A673 (cell line): Measurements from ENCODE around the gene NFATC2. TPM values are rescaled to one million over a fixed set of nuclear protein-coding genes. Genes with fewer than 3 reads are reported as not detected.

Experiments used
- BruUV-seq: library from RNA; stranded (reverse); fragments of 400-500 nt; replicated peaks from 2 replicates; lab custom pipeline; 2021; lab: Mats Ljungman, UMichigan
- CTCF ChIA-PET: fragments of 300-600 bp; sonication (Branson Sonifier 250); formaldehyde crosslinking; loops from one replicate; lab custom pipeline; 2022; ENCODE audit warnings: antibody characterized with exemption; lab: Charles Lee
- POLR2A ChIA-PET: fragments of 300-600 bp; sonication (Branson Sonifier 250); formaldehyde crosslinking; loops from one replicate; lab custom pipeline; 2022; ENCODE audit warnings: antibody characterized with exemption; ENCODE audit not compliant: low non-redundant PET; lab: Charles Lee
- DNase-seq: peaks from one replicate; pipeline ENCODE4 v3.0.0-alpha.2; 2015; ENCODE audit warnings: low spot score
- H3K27ac ChIP-seq: fragments of 200-600 bp; sonication (generic); 2 replicates; pipeline ENCODE4 v1.5.1; 2016; ENCODE audit warnings: mixed run types, low read depth, mild to moderate bottlenecking, mixed read lengths, antibody characterized with exemption, low read length; ENCODE audit not compliant: poor library complexity, severe bottlenecking
- H3K27me3 ChIP-seq: fragments of 200-600 bp; sonication (generic); replicated peaks from 2 replicates; pipeline ENCODE4 v1.6.1; 2017; ENCODE audit warnings: mixed run types, low read depth, mild to moderate bottlenecking, mixed read lengths, antibody characterized with exemption, low read length; ENCODE audit not compliant: insufficient read depth, poor library complexity
- H3K36me3 ChIP-seq: fragments of 200-600 bp; sonication (generic); 2 replicates; pipeline ENCODE4 v1.6.1; 2016; ENCODE audit warnings: mixed run types, mild to moderate bottlenecking, mixed read lengths, antibody characterized with exemption, low read length; ENCODE audit not compliant: insufficient read depth, poor library complexity, severe bottlenecking
- H3K4me1 ChIP-seq: fragments of 200-600 bp; sonication (generic); 2 replicates; pipeline ENCODE4 v1.6.1; 2017; ENCODE audit warnings: mixed run types, mild to moderate bottlenecking, mixed read lengths, antibody characterized with exemption, low read length; ENCODE audit not compliant: insufficient read depth, poor library complexity, severe bottlenecking
- H3K4me3 ChIP-seq: fragments of 200-600 bp; sonication (generic); 2 replicates; pipeline ENCODE4 v1.5.1; 2016; ENCODE audit warnings: low read depth, mixed run types, mild to moderate bottlenecking, mixed read lengths, low read length; ENCODE audit not compliant: poor library complexity, severe bottlenecking
- H3K9me3 ChIP-seq: fragments of 200-600 bp; sonication (generic); 2 replicates; pipeline ENCODE4 v1.6.1; 2016; ENCODE audit warnings: mixed run types, low read depth, mild to moderate bottlenecking, mixed read lengths, antibody characterized with exemption, low read length; ENCODE audit not compliant: poor library complexity, severe bottlenecking
- CTCF ChIP-seq: fragments of 300-800, 200-600 bp; sonication (generic); conservative IDR thresholded peaks from 2 replicates; pipeline ENCODE4 v1.5.1; 2017; ENCODE audit warnings: low read depth, mild to moderate bottlenecking, antibody characterized with exemption, low read length, moderate library complexity, mixed read lengths
- EZH2 ChIP-seq: fragments of 200-600 bp; sonication (generic); IDR thresholded peaks from 2 replicates; pipeline ENCODE4 v1.6.1; 2017; ENCODE audit warnings: borderline replicate concordance, low read depth, mild to moderate bottlenecking, mixed read lengths, antibody characterized with exemption, low read length; ENCODE audit not compliant: poor library complexity, severe bottlenecking
- intact Hi-C: fragments of 100-400 bp; cut with micrococcal nuclease; formaldehyde crosslinking; loops from one replicate; pipeline ENCODE4 v1.10.0; 2022; ENCODE audit not compliant: unreplicated experiment
- total RNA-seq: library from RNA; stranded (reverse); gene quantifications from 2 replicates; pipeline ENCODE4 v1.2.3, GENCODE V29; 2021

The NFATC2 gene
- total RNA-seq, 1 experiment from 2014 or later = 0.64 TPM

- Histone ChIP-seq H3K36me3 (no peaks in the 10 kb centered on the region), H3K9me3 (peaks cover 5% of the 10 kb centered on the region), H3K27ac (no peak overlapping the region), H3K4me1 (peaks cover 12% of the 10 kb centered on the region), H3K27me3 (no peaks in the 10 kb centered on the region), H3K4me3 (no peak overlapping the region)
- POLR2A ChIA-PET = no interaction called here
- DNase-seq = no peak
- no TSS peak for BruUV-seq
- CTCF ChIA-PET = interaction anchor here (0.5 kb wide), 1 partner anchor 68 kb away, joined by 3 read pairs; no protein-coding TSS in a partner anchor
- TF ChIP-seq EZH2 (no peak), CTCF (no peak)
- intact Hi-C loops = no loop called here
These were observed 85.0 kb downstream of the NFATC2 start for GRCh38 chr20:51457533-51457932.

GRCh38 chr20:51456511-51457509 is 85.7 kb downstream of the NFATC2 start:
- Histone ChIP-seq H3K9me3 (peaks cover 5% of the 10 kb centered on the region), H3K4me1 (peaks cover 12% of the 10 kb centered on the region), H3K36me3 (no peaks in the 10 kb centered on the region), H3K27me3 (no peaks in the 10 kb centered on the region), H3K4me3 (no peak overlapping the region), H3K27ac (no peak overlapping the region)
- no peak for TF ChIP-seq EZH2
- no peak for TF ChIP-seq CTCF
- ChIA-PET CTCF (no interaction called here), POLR2A (no interaction called here)
- DNase-seq = peak; percentile 60
- no TSS peak for BruUV-seq
- intact Hi-C loops = no loop called here

- no peaks in the 10 kb centered on the region for H3K27me3 ChIP-seq
- peaks cover 12% of the 10 kb centered on the region for H3K4me1 ChIP-seq
- no peak overlapping the region for H3K4me3 ChIP-seq
- intact Hi-C loops = no loop called here
- TF ChIP-seq CTCF (no peak), EZH2 (no peak)
- no peak for DNase-seq
- no TSS peak for BruUV-seq
- CTCF ChIA-PET = no interaction called here
- no peaks in the 10 kb centered on the region for H3K36me3 ChIP-seq
- no peak overlapping the region for H3K27ac ChIP-seq
- POLR2A ChIA-PET = no interaction called here
- H3K9me3 ChIP-seq = peaks cover 5% of the 10 kb centered on the region
These were observed 88.2 kb downstream of the NFATC2 start for GRCh38 chr20:51454250-51454865.
